ENCODE measurements around the gene PTPN13.

DNA sequence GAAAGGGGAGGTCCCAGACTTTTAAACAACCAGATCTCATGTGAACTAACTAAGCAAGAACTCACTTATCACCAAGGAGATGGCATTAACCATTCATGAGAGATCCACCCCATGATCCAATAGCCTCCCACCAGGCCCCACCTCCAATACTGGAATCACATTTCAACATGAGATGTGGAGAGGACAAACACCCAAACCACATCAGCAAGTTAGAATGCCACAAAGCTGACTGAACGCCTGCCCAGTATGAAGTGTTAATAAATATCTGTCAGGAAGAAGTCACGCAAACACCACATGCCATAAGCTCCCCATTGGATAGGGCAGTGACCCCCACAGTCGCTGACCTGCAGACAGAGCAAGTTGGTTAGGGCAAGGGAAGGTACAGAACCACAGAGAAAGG, 240.8 kb downstream of the PTPN13 start:
- TF ChIP-seq, protein P1, sequence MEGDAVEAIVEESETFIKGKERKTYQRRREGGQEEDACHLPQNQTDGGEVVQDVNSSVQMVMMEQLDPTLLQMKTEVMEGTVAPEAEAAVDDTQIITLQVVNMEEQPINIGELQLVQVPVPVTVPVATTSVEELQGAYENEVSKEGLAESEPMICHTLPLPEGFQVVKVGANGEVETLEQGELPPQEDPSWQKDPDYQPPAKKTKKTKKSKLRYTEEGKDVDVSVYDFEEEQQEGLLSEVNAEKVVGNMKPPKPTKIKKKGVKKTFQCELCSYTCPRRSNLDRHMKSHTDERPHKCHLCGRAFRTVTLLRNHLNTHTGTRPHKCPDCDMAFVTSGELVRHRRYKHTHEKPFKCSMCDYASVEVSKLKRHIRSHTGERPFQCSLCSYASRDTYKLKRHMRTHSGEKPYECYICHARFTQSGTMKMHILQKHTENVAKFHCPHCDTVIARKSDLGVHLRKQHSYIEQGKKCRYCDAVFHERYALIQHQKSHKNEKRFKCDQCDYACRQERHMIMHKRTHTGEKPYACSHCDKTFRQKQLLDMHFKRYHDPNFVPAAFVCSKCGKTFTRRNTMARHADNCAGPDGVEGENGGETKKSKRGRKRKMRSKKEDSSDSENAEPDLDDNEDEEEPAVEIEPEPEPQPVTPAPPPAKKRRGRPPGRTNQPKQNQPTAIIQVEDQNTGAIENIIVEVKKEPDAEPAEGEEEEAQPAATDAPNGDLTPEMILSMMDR (IDR thresholded peaks at IDR 0.05; ENCODE audit: borderline replicate concordance, extremely low read depth, low read length, poor library complexity, severe bottlenecking): no peak
- no peak for TF ChIP-seq EZH2 (IDR thresholded peaks at IDR 0.05; ENCODE audit: borderline replicate concordance, low read depth, low read length, severe bottlenecking)
